ENCODE measurements around the gene BHLHE23.

BHLHE23 gene

GRCh38 chr20:63006540-63007359 lies at the start of gene BHLHE23:
TSS of gene BHLHE23 (minus strand) at chr20:63006964. CDS start at chr20:63006774, 190 bp downstream.
- H3K4me3 Mint-ChIP-seq, result no peak within 1 kb of the TSS
- H3K36me3 Mint-ChIP-seq, result peaks cover 4% of the 10 kb centered on the region
- peaks cover 99% of the 10 kb centered on the region for H3K27me3 Mint-ChIP-seq
- CTCF ChIA-PET, result no interaction called here
- no peaks in the 10 kb centered on the region for H3K9me3 Mint-ChIP-seq
- peak within 1 kb of the TSS; percentile 69 for H3K27ac Mint-ChIP-seq
- peaks cover 21% of the 10 kb centered on the region for H3K4me1 Mint-ChIP-seq
- DNase-seq, result no peak

- CTCF ChIA-PET, result interaction anchor here (1.0 to 1.4 kb wide), 5 partner anchors 10 to 233 kb away, joined by 3 to 4 read pairs (median 3); no protein-coding TSS in a partner anchor
- no peaks in the 10 kb centered on the region for H3K4me1 Mint-ChIP-seq
- no peaks in the 10 kb centered on the region for H3K36me3 Mint-ChIP-seq
- H3K27me3 Mint-ChIP-seq, result peaks cover 16% of the 10 kb centered on the region
- H3K9me3 Mint-ChIP-seq, result no peaks in the 10 kb centered on the region
- no peak overlapping the region for H3K27ac Mint-ChIP-seq
- DNase-seq, result no peak
- no peak overlapping the region for H3K4me3 Mint-ChIP-seq
Observed at GRCh38 chr20:63055575-63056235, 48.9 kb upstream of the BHLHE23 start.

- H3K9me3 Mint-ChIP-seq, result no peaks in the 10 kb centered on the region
- CTCF ChIA-PET, result interaction anchor here (1.2 to 1.7 kb wide), 4 partner anchors 9 to 232 kb away, joined by 3 to 5 read pairs (median 4); no protein-coding TSS in a partner anchor
- no peaks in the 10 kb centered on the region for H3K4me1 Mint-ChIP-seq
- no peak overlapping the region for H3K27ac Mint-ChIP-seq
- peak; percentile 18 for DNase-seq
- no peak overlapping the region for H3K4me3 Mint-ChIP-seq
- peaks cover 16% of the 10 kb centered on the region for H3K27me3 Mint-ChIP-seq
- H3K36me3 Mint-ChIP-seq, result no peaks in the 10 kb centered on the region
Observed at GRCh38 chr20:63054681-63055240, 48.0 kb upstream of the BHLHE23 start.

GRCh38 chr20:63054103-63054474 lies 47.3 kb upstream of the BHLHE23 start:
- DNase-seq, result peak; percentile 13
- Mint-ChIP-seq H3K27ac (peak overlapping the region; percentile 20), H3K36me3 (no peaks in the 10 kb centered on the region)

GRCh38 chr20:63053432-63054102 lies 46.8 kb upstream of the BHLHE23 start:
- peaks cover 16% of the 10 kb centered on the region for H3K27me3 Mint-ChIP-seq
- no peaks in the 10 kb centered on the region for H3K4me1 Mint-ChIP-seq
- H3K27ac Mint-ChIP-seq, result no peak overlapping the region
- H3K9me3 Mint-ChIP-seq, result no peaks in the 10 kb centered on the region
- no peaks in the 10 kb centered on the region for H3K36me3 Mint-ChIP-seq
- CTCF ChIA-PET, result interaction anchor here (0.7 to 1.7 kb wide), 2 partner anchors 127 kb away, joined by 3 to 5 read pairs; no protein-coding TSS in a partner anchor
- no peak overlapping the region for H3K4me3 Mint-ChIP-seq
- peak; percentile 14 for DNase-seq

More at GRCh38 chr20:63054103-63054474, 47.3 kb upstream of the BHLHE23 start:
- H3K27me3 Mint-ChIP-seq, result peaks cover 16% of the 10 kb centered on the region
- no peaks in the 10 kb centered on the region for H3K9me3 Mint-ChIP-seq
- CTCF ChIA-PET, result interaction anchor here (1.7 kb wide), 1 partner anchor 127 kb away, joined by 5 read pairs; no protein-coding TSS in a partner anchor
- H3K4me1 Mint-ChIP-seq, result no peaks in the 10 kb centered on the region
- H3K4me3 Mint-ChIP-seq, result no peak overlapping the region

- Mint-ChIP-seq H3K9me3 (peaks cover under 1% of the 10 kb centered on the region), H3K27me3 (peaks cover 16% of the 10 kb centered on the region), H3K4me1 (no peaks in the 10 kb centered on the region), H3K36me3 (no peaks in the 10 kb centered on the region), H3K27ac (no peak overlapping the region), H3K4me3 (no peak overlapping the region)
- no peak for DNase-seq
- CTCF ChIA-PET, result interaction anchor here (0.7 kb wide), 1 partner anchor 127 kb away, joined by 3 read pairs; no protein-coding TSS in a partner anchor
Observed at GRCh38 chr20:63052571-63053431, 46.0 kb upstream of the BHLHE23 start.

- Mint-ChIP-seq H3K27ac (no peak overlapping the region), H3K4me1 (no peaks in the 10 kb centered on the region), H3K36me3 (no peaks in the 10 kb centered on the region), H3K4me3 (no peak overlapping the region), H3K27me3 (peaks cover 16% of the 10 kb centered on the region), H3K9me3 (peaks cover 2% of the 10 kb centered on the region)
- no peak for DNase-seq
- CTCF ChIA-PET, result no interaction called here
Observed at GRCh38 chr20:63051911-63052310, 45.1 kb upstream of the BHLHE23 start.

- no peak for DNase-seq
- H3K36me3 Mint-ChIP-seq, result no peaks in the 10 kb centered on the region
- no peak overlapping the region for H3K4me3 Mint-ChIP-seq
- CTCF ChIA-PET, result no interaction called here
- H3K27ac Mint-ChIP-seq, result no peak overlapping the region
- peaks cover 2% of the 10 kb centered on the region for H3K9me3 Mint-ChIP-seq
- H3K4me1 Mint-ChIP-seq, result no peaks in the 10 kb centered on the region
- H3K27me3 Mint-ChIP-seq, result peaks cover 16% of the 10 kb centered on the region
Observed at GRCh38 chr20:63051186-63051860, 44.6 kb upstream of the BHLHE23 start.

- H3K9me3 Mint-ChIP-seq, result peaks cover 2% of the 10 kb centered on the region
Observed at GRCh38 chr20:63050406-63050805, 43.6 kb upstream of the BHLHE23 start.

GRCh38 chr20:63049561-63050221 lies 42.9 kb upstream of the BHLHE23 start:
- CTCF ChIA-PET, result no interaction called here
- no peak for DNase-seq
- no peak overlapping the region for H3K4me3 Mint-ChIP-seq
- H3K27me3 Mint-ChIP-seq, result peaks cover 20% of the 10 kb centered on the region
- H3K27ac Mint-ChIP-seq, result no peak overlapping the region
- no peaks in the 10 kb centered on the region for H3K4me1 Mint-ChIP-seq
- H3K36me3 Mint-ChIP-seq, result no peaks in the 10 kb centered on the region
- peaks cover 2% of the 10 kb centered on the region for H3K9me3 Mint-ChIP-seq

More at GRCh38 chr20:63050406-63050805, 43.6 kb upstream of the BHLHE23 start:
- H3K4me3 Mint-ChIP-seq, result no peak overlapping the region
- no peaks in the 10 kb centered on the region for H3K36me3 Mint-ChIP-seq
- no peak overlapping the region for H3K27ac Mint-ChIP-seq
- H3K4me1 Mint-ChIP-seq, result no peaks in the 10 kb centered on the region
- peaks cover 16% of the 10 kb centered on the region for H3K27me3 Mint-ChIP-seq
- CTCF ChIA-PET, result no interaction called here
- DNase-seq, result no peak

GRCh38 chr20:63049191-63049518 lies 42.4 kb upstream of the BHLHE23 start:
- no peak for DNase-seq
- Mint-ChIP-seq H3K4me1 (no peaks in the 10 kb centered on the region), H3K27me3 (peaks cover 21% of the 10 kb centered on the region), H3K9me3 (peaks cover 2% of the 10 kb centered on the region), H3K36me3 (no peaks in the 10 kb centered on the region), H3K27ac (no peak overlapping the region), H3K4me3 (no peak overlapping the region)
- CTCF ChIA-PET, result no interaction called here

- peaks cover 2% of the 10 kb centered on the region for H3K9me3 Mint-ChIP-seq
- no peak for DNase-seq
- CTCF ChIA-PET, result no interaction called here
- no peak overlapping the region for H3K27ac Mint-ChIP-seq
- H3K36me3 Mint-ChIP-seq, result no peaks in the 10 kb centered on the region
- H3K27me3 Mint-ChIP-seq, result peaks cover 22% of the 10 kb centered on the region
- no peaks in the 10 kb centered on the region for H3K4me1 Mint-ChIP-seq
- no peak overlapping the region for H3K4me3 Mint-ChIP-seq
Observed at GRCh38 chr20:63048516-63049190, 41.9 kb upstream of the BHLHE23 start.
